OCI-LY3 (cell line): ENCODE data around the gene GPATCH8.

ENCODE experiments used
- H2AFZ ChIP-seq: fragments of 200-600, 300-600 bp; shearing (Covaris generic); 2 replicates; pipeline ENCODE4 v1.6.0; 2014; ENCODE audit warnings: antibody characterized with exemption, low read depth, low read length
- H3K27ac ChIP-seq: fragments of 200-600, 300-600 bp; sonication (generic); 2 replicates; pipeline ENCODE4 v1.5.1; 2014; ENCODE audit warnings: mild to moderate bottlenecking, low read length, moderate library complexity, mixed read lengths
- H3K27me3 ChIP-seq: fragments of 200-600, 300-600 bp; sonication (generic); 2 replicates; pipeline ENCODE4 v1.6.1; 2014; ENCODE audit warnings: low read depth, low read length, mixed read lengths
- H3K36me3 ChIP-seq: fragments of 200-600, 300-600 bp; sonication (generic); replicated peaks from 2 replicates; pipeline ENCODE3; 2014; ENCODE audit warnings: low read depth, low read length, mixed read lengths
- H3K4me1 ChIP-seq: fragments of 300-600, 200-600 bp; sonication (generic); 2 replicates; pipeline ENCODE4 v1.6.1; 2014; ENCODE audit warnings: low read length, mixed read lengths
- H3K4me2 ChIP-seq: fragments of 200-600, 300-600 bp; sonication (generic); 2 replicates; pipeline ENCODE4 v1.6.1; 2014; ENCODE audit warnings: low read length, mixed read lengths
- H3K4me3 ChIP-seq: fragments of 300-600, 200-600 bp; sonication (generic); 2 replicates; pipeline ENCODE4 v1.5.1; 2014; ENCODE audit warnings: antibody characterized with exemption, mild to moderate bottlenecking, low read length, moderate library complexity
- H3K79me2 ChIP-seq: fragments of 300-600, 200-600 bp; shearing (Covaris generic); 2 replicates; pipeline ENCODE4 v1.6.1; 2014; ENCODE audit warnings: mild to moderate bottlenecking, low read length, mixed read lengths
- H3K9ac ChIP-seq: fragments of 300-600, 200-600 bp; shearing (Covaris generic); 2 replicates; pipeline ENCODE4 v1.6.0; 2014; ENCODE audit warnings: mild to moderate bottlenecking, low read length, moderate library complexity
- H3K9me3 ChIP-seq: fragments of 200-600, 300-600 bp; shearing (Covaris generic); 2 replicates; pipeline ENCODE4 v1.6.1; 2014; ENCODE audit warnings: low read length, mixed read lengths; ENCODE audit not compliant: insufficient read depth
- H4K20me1 ChIP-seq: fragments of 200-600, 300-600 bp; sonication (generic); 2 replicates; pipeline ENCODE4 v1.6.1; 2016; ENCODE audit warnings: low read length, mixed read lengths; ENCODE audit not compliant: insufficient read depth
- CTCF ChIP-seq: fragments of 200-600, 300-600 bp; sonication (generic); IDR thresholded peaks from 2 replicates; pipeline ENCODE4 v1.5.1; 2014; ENCODE audit warnings: antibody characterized with exemption, low read length, low read depth
- EZH2phosphoT487 ChIP-seq: fragments of 200-600 bp; shearing (Covaris generic); IDR thresholded peaks from 2 replicates; pipeline ENCODE4 v1.6.1; 2018; ENCODE audit warnings: antibody characterized with exemption, mixed run types, low read depth

The GPATCH8 gene

GRCh38 chr17:44503147-44504029 lies at the start of gene GPATCH8:
GPATCH8 (minus strand) TSS chr17:44503406; CDS start chr17:44503370, 36 bp downstream.
- Histone ChIP-seq H3K4me2 (peak within 1 kb of the TSS; percentile 92), H3K9ac (peak within 1 kb of the TSS; percentile 89), H4K20me1 (peaks cover 39% of the 10 kb centered on the region), H3K79me2 (peaks cover 53% of the 10 kb centered on the region), H3K36me3 (peaks cover 3% of the 10 kb centered on the region), H3K27me3 (no peaks in the 10 kb centered on the region), H3K9me3 (no peaks in the 10 kb centered on the region), H3K4me1 (peaks cover 21% of the 10 kb centered on the region), H3K4me3 (peak within 1 kb of the TSS; percentile 94), H2AFZ (peak within 1 kb of the TSS; percentile 20; the same call in 1 of the 2 replicates), H3K27ac (peak within 1 kb of the TSS; percentile 82)
- TF ChIP-seq CTCF (no peak), EZH2phosphoT487 (no peak)

- Histone ChIP-seq H3K9me3 (no peaks in the 10 kb centered on the region), H2AFZ (no peak overlapping the region), H3K4me2 (no peak overlapping the region), H3K79me2 (no peaks in the 10 kb centered on the region), H3K27me3 (no peaks in the 10 kb centered on the region), H3K36me3 (no peaks in the 10 kb centered on the region), H3K9ac (no peak overlapping the region), H3K27ac (no peak overlapping the region), H4K20me1 (no peaks in the 10 kb centered on the region), H3K4me1 (peaks cover 29% of the 10 kb centered on the region), H3K4me3 (no peak overlapping the region)
- TF ChIP-seq EZH2phosphoT487 (no peak), CTCF (no peak)
These were observed 49.2 kb upstream of the GPATCH8 start for GRCh38 chr17:44552361-44552760.

GRCh38 chr17:44549686-44550085 lies 46.5 kb upstream of the GPATCH8 start:
- no peak overlapping the region for H2AFZ ChIP-seq
- TF ChIP-seq CTCF (no peak), EZH2phosphoT487 (no peak)
- H3K36me3 ChIP-seq, result no peaks in the 10 kb centered on the region
- no peaks in the 10 kb centered on the region for H3K9me3 ChIP-seq
- H4K20me1 ChIP-seq, result no peaks in the 10 kb centered on the region
- no peak overlapping the region for H3K9ac ChIP-seq
- H3K4me1 ChIP-seq, result peaks cover 30% of the 10 kb centered on the region
- H3K79me2 ChIP-seq, result no peaks in the 10 kb centered on the region
- no peak overlapping the region for H3K27ac ChIP-seq
- no peak overlapping the region for H3K4me3 ChIP-seq
- H3K27me3 ChIP-seq, result no peaks in the 10 kb centered on the region
- H3K4me2 ChIP-seq, result no peak overlapping the region

GRCh38 chr17:44548376-44549230 lies 45.4 kb upstream of the GPATCH8 start:
- Histone ChIP-seq H3K9ac (peak overlapping the region; percentile 64), H3K4me2 (peak overlapping the region; percentile 80), H3K4me1 (peaks cover 30% of the 10 kb centered on the region), H3K27me3 (no peaks in the 10 kb centered on the region), H3K36me3 (no peaks in the 10 kb centered on the region), H3K9me3 (no peaks in the 10 kb centered on the region), H4K20me1 (no peaks in the 10 kb centered on the region), H2AFZ (no peak overlapping the region), H3K4me3 (peak overlapping the region; percentile 58; the same call in 1 of the 2 replicates), H3K79me2 (no peaks in the 10 kb centered on the region), H3K27ac (peak overlapping the region; percentile 60)
- no peak for TF ChIP-seq CTCF
- TF ChIP-seq EZH2phosphoT487, result no peak
